Right lobe of liver (tissue), 6 donors: ENCODE measurements around the gene C12orf56. TPM values are rescaled to one million over a fixed set of nuclear protein-coding genes. Genes with fewer than 3 reads are reported as not detected.

Source experiments
- ATAC-seq, 4 donors: fragments of 200-7000 bp; cut with Tn5 transposase; one replicate each; pipeline ENCODE4 v1.9.1; 2020; ENCODE audit warnings: mild to moderate bottlenecking in 4 of 4, moderate library complexity in 4 of 4
- DNase-seq, 3 donors: peaks; one replicate each; pipeline ENCODE4 v3.0.0-alpha.2; 2020
- H3K27ac ChIP-seq, 3 donors: fragments of 200-600 bp; one replicate each; pipeline ENCODE4 v1.8.0; 2022
- H3K27me3 ChIP-seq, 2 donors: fragments of 200-600 bp; one replicate each; pipeline ENCODE4 v1.8.0; 2022
- H3K36me3 ChIP-seq, 4 donors: fragments of 200-600 bp; sonication (generic) in 1 of 4; one replicate each; pipeline versions ENCODE4 v1.5.1 to v1.8.0; 2017 to 2022; ENCODE audit warnings: control low read depth in 1 of 4
- H3K4me1 ChIP-seq, 4 donors: fragments of 200-600 bp; sonication (generic) in 1 of 4; one replicate each; pipeline versions ENCODE4 v1.5.1 to v1.8.0; 2017 to 2022; ENCODE audit warnings: control low read depth in 1 of 4
- H3K4me3 ChIP-seq, 3 donors: fragments of 200-600 bp; one replicate each; pipeline ENCODE4 v1.8.0; 2022
- H3K9me3 ChIP-seq, 4 donors: fragments of 200-600 bp; sonication (generic) in 1 of 4; one replicate each; pipeline versions ENCODE4 v1.5.1 to v1.8.0; 2017 to 2022; ENCODE audit warnings: control low read depth in 1 of 4
- CTCF ChIP-seq, 4 donors: fragments of 200-600 bp in 3 of 4; fragments of 450-650 bp in 1 of 4; IDR thresholded peaks; one replicate each; pipeline versions ENCODE4 v1.5.1 to v1.8.0; 2016 to 2022; ENCODE audit warnings: antibody characterized with exemption in 4 of 4, mild to moderate bottlenecking in 2 of 4
- POLR2A ChIP-seq: fragments of 450-650 bp; IDR thresholded peaks from one replicate; pipeline ENCODE4 v1.6.1; 2017; ENCODE audit warnings: antibody characterized with exemption, mild to moderate bottlenecking
- WGBS: methylation state at CpG from one replicate; pipeline ENCODE4 v1.1.6; 2018; ENCODE audit warnings: low coverage, low lambda C conversion rate; ENCODE audit not compliant: insufficient coverage; ENCODE audit errors: missing lambda C conversion rate; 5-methylcytosine and 5-hydroxymethylcytosine counted together
- intact Hi-C, 2 donors: fragments of 100-400 bp; cut with DNase I; formaldehyde crosslinking; loops; one replicate each; pipeline versions ENCODE4 v1.11.2 to v1.14.1; 2022
- total RNA-seq, 6 experiments: library from RNA; depleted of rRNA in 2 of 6; stranded (reverse); fragments of >200 nt in 2 of 6; fragmentation: NEBNext Ultra II Directional in 3 of 6; extraction: Animal tissue kit (Norgen Biotek cat#: 25700) in 3 of 6; gene quantifications; one replicate each; pipeline versions ENCODE4 v1.1.0 to v1.2.4, GENCODE V29; 2016 to 2023
- donor health status: DM: no; HTN: yes; CAD: no.
- donor health status: DM: no; HTN: no; CAD: no.
- donor health status: DM: no; HTN: no; CAD: no.
- donor health status: DM: no; HTN: yes; CAD: no.
- donor health status: DM: no; HTN: yes; CAD: no.

Gene C12orf56
- total RNA-seq, 6 experiments from 2014 or later = not detected

- ATAC-seq (no peak), DNase-seq (no peak)
- 74% methylated on average over 4 of the region's 4 CpGs for WGBS
- intact Hi-C loops = no loop called here
- H3K4me3 ChIP-seq = no peak overlapping the region
- no peak overlapping the region for H3K27ac ChIP-seq
- H3K9me3 ChIP-seq = no peaks in the 10 kb centered on the region
- TF ChIP-seq POLR2A = no peak
- no peak for TF ChIP-seq CTCF (IDR thresholded peaks at IDR 0.05)
- no peaks in the 10 kb centered on the region for H3K4me1 ChIP-seq
- no peaks in the 10 kb centered on the region for H3K36me3 ChIP-seq
- no peaks in the 10 kb centered on the region for H3K27me3 ChIP-seq
Measured at GRCh38 chr12:64243809-64244208, 146.7 kb downstream of the C12orf56 start.

GRCh38 chr12:64240781-64241180 lies 149.8 kb downstream of the C12orf56 start:
- no peak overlapping the region for H3K27ac ChIP-seq
- no peaks in the 10 kb centered on the region for H3K27me3 ChIP-seq
- TF ChIP-seq POLR2A (no peak), CTCF (IDR thresholded peaks at IDR 0.05) (no peak)
- ATAC-seq (no peak), DNase-seq (no peak)
- no peaks in the 10 kb centered on the region for H3K4me1 ChIP-seq
- WGBS = 85% methylated on average over 3 of the region's 3 CpGs
- no peak overlapping the region for H3K4me3 ChIP-seq
- no peaks in the 10 kb centered on the region for H3K9me3 ChIP-seq
- intact Hi-C loops = no loop called here
- no peaks in the 10 kb centered on the region for H3K36me3 ChIP-seq

GRCh38 chr12:64237382-64237781 lies 153.2 kb downstream of the C12orf56 start:
- intact Hi-C loops = no loop called here
- Histone ChIP-seq H3K27me3 (no peaks in the 10 kb centered on the region), H3K9me3 (no peaks in the 10 kb centered on the region), H3K4me1 (no peaks in the 10 kb centered on the region), H3K27ac (no peak overlapping the region), H3K4me3 (no peak overlapping the region), H3K36me3 (no peaks in the 10 kb centered on the region)
- DNase-seq (no peak), ATAC-seq (no peak)
- no peak for TF ChIP-seq CTCF (IDR thresholded peaks at IDR 0.05)

- intact Hi-C loops = no loop called here
- no peak for DNase-seq
- peak in 1 of 4 donors; percentile 30 for ATAC-seq
- H3K9me3 ChIP-seq = no peaks in the 10 kb centered on the region
- no peaks in the 10 kb centered on the region for H3K36me3 ChIP-seq
- no peaks in the 10 kb centered on the region for H3K27me3 ChIP-seq
- H3K4me1 ChIP-seq = no peaks in the 10 kb centered on the region
- no peak overlapping the region for H3K4me3 ChIP-seq
- TF ChIP-seq CTCF (IDR thresholded peaks at IDR 0.05) = no peak
- no peak for TF ChIP-seq POLR2A
- H3K27ac ChIP-seq = no peak overlapping the region
Measured at GRCh38 chr12:64236549-64236948, 154.0 kb downstream of the C12orf56 start.

- H3K27me3 ChIP-seq = no peaks in the 10 kb centered on the region
- DNase-seq (no peak), ATAC-seq (no peak)
- no peak overlapping the region for H3K4me3 ChIP-seq
- H3K4me1 ChIP-seq = no peaks in the 10 kb centered on the region
- WGBS = no CpG with 5 or more reads among the region's 1 CpG
- H3K27ac ChIP-seq = no peak overlapping the region
- TF ChIP-seq CTCF (IDR thresholded peaks at IDR 0.05) (no peak), POLR2A (no peak)
- intact Hi-C loops = no loop called here
- no peaks in the 10 kb centered on the region for H3K36me3 ChIP-seq
- no peaks in the 10 kb centered on the region for H3K9me3 ChIP-seq
Measured at GRCh38 chr12:64232196-64232595, 158.4 kb downstream of the C12orf56 start.
